ENCODE results near the gene GRIA3. TPM values are rescaled to one million over a fixed set of nuclear protein-coding genes. Genes with fewer than 3 reads are reported as not detected.

GRIA3 gene
- total and polyA plus RNA-seq, 2 donors (not counting 1 experiment from before 2014, with no cell fraction given), result 0.52 to 2.3 TPM

- TF ChIP-seq EZH2 (IDR thresholded peaks at IDR 0.05; ENCODE audit: low read length, missing control alignments) (no peak), CTCF (conservative IDR thresholded peaks at IDR 0.05 in 1 of 2, IDR thresholded peaks at IDR 0.05 in 1 of 2; ENCODE audit: low read depth in 1 of 2, low read length in 2 of 2) (no peak)
- Histone ChIP-seq H3K9ac (ENCODE audit: insufficient read depth, low read length) (no peak overlapping the region), H3K36me3 (ENCODE audit: control insufficient read depth, insufficient read depth, low read length) (no peaks in the 10 kb centered on the region), H4K20me1 (ENCODE audit: control insufficient read depth, extremely low read depth, insufficient read depth, low read length) (no peaks in the 10 kb centered on the region), H3K27me3 (ENCODE audit: control insufficient read depth, insufficient read depth, low read length) (no peaks in the 10 kb centered on the region), H3K27ac (ENCODE audit: insufficient read depth, low read length) (no peak overlapping the region), H3K4me3 (replicated peaks in 1 of 4; ENCODE audit: control extremely low read depth in 1 of 4, insufficient read depth in 1 of 4, low read depth in 3 of 4, low read length in 4 of 4) (no peak overlapping the region), H2AFZ (ENCODE audit: low read length) (no peak overlapping the region), H3K4me1 (ENCODE audit: control insufficient read depth, extremely low read depth, insufficient read depth, low read length) (no peaks in the 10 kb centered on the region), H3K79me2 (ENCODE audit: control insufficient read depth, insufficient read depth, low read length) (no peaks in the 10 kb centered on the region), H3K4me2 (ENCODE audit: extremely low read depth, insufficient read depth, low read length) (no peak overlapping the region), H3K9me3 (ENCODE audit: control insufficient read depth, insufficient read depth, low read depth, low read length) (no peaks in the 10 kb centered on the region)
- no peak for DNase-seq (ENCODE audit: low read depth in 2 of 2)
These were observed 11.2 kb upstream of the GRIA3 start for GRCh38 chrX:123172869-123173268.

GRCh38 chrX:123173833-123174232 is 10.2 kb upstream of the GRIA3 start:
- TF ChIP-seq CTCF (conservative IDR thresholded peaks at IDR 0.05 in 1 of 2, IDR thresholded peaks at IDR 0.05 in 1 of 2; ENCODE audit: low read depth in 1 of 2, low read length in 2 of 2) (peak in 1 of 2 donors; percentile 5), EZH2 (IDR thresholded peaks at IDR 0.05; ENCODE audit: low read length, missing control alignments) (no peak)
- Histone ChIP-seq H3K4me1 (ENCODE audit: control insufficient read depth, extremely low read depth, insufficient read depth, low read length) (no peaks in the 10 kb centered on the region), H4K20me1 (ENCODE audit: control insufficient read depth, extremely low read depth, insufficient read depth, low read length) (no peaks in the 10 kb centered on the region), H3K36me3 (ENCODE audit: control insufficient read depth, insufficient read depth, low read length) (no peaks in the 10 kb centered on the region), H3K4me3 (replicated peaks in 1 of 4; ENCODE audit: control extremely low read depth in 1 of 4, insufficient read depth in 1 of 4, low read depth in 3 of 4, low read length in 4 of 4) (no peak overlapping the region), H3K27me3 (ENCODE audit: control insufficient read depth, insufficient read depth, low read length) (no peaks in the 10 kb centered on the region), H3K9me3 (ENCODE audit: control insufficient read depth, insufficient read depth, low read depth, low read length) (no peaks in the 10 kb centered on the region), H3K4me2 (ENCODE audit: extremely low read depth, insufficient read depth, low read length) (no peak overlapping the region), H2AFZ (ENCODE audit: low read length) (no peak overlapping the region), H3K79me2 (ENCODE audit: control insufficient read depth, insufficient read depth, low read length) (no peaks in the 10 kb centered on the region), H3K9ac (ENCODE audit: insufficient read depth, low read length) (no peak overlapping the region), H3K27ac (ENCODE audit: insufficient read depth, low read length) (no peak overlapping the region)
- DNase-seq (ENCODE audit: low read depth in 2 of 2), result peak in 1 of 2 donors; percentile 0

- H3K4me3 ChIP-seq (replicated peaks in 1 of 4; ENCODE audit: control extremely low read depth in 1 of 4, insufficient read depth in 1 of 4, low read depth in 3 of 4, low read length in 4 of 4), result no peak overlapping the region
- no peak overlapping the region for H3K4me2 ChIP-seq (ENCODE audit: extremely low read depth, insufficient read depth, low read length)
- no peaks in the 10 kb centered on the region for H3K9me3 ChIP-seq (ENCODE audit: control insufficient read depth, insufficient read depth, low read depth, low read length)
- H3K79me2 ChIP-seq (ENCODE audit: control insufficient read depth, insufficient read depth, low read length), result no peaks in the 10 kb centered on the region
- no peaks in the 10 kb centered on the region for H4K20me1 ChIP-seq (ENCODE audit: control insufficient read depth, extremely low read depth, insufficient read depth, low read length)
- no peaks in the 10 kb centered on the region for H3K4me1 ChIP-seq (ENCODE audit: control insufficient read depth, extremely low read depth, insufficient read depth, low read length)
- H3K27me3 ChIP-seq (ENCODE audit: control insufficient read depth, insufficient read depth, low read length), result no peaks in the 10 kb centered on the region
- no peak overlapping the region for H2AFZ ChIP-seq (ENCODE audit: low read length)
- TF ChIP-seq CTCF (conservative IDR thresholded peaks at IDR 0.05 in 1 of 2, IDR thresholded peaks at IDR 0.05 in 1 of 2; ENCODE audit: low read depth in 1 of 2, low read length in 2 of 2), result no peak
- no peak for TF ChIP-seq EZH2 (IDR thresholded peaks at IDR 0.05; ENCODE audit: low read length, missing control alignments)
- H3K36me3 ChIP-seq (ENCODE audit: control insufficient read depth, insufficient read depth, low read length), result no peaks in the 10 kb centered on the region
- H3K27ac ChIP-seq (ENCODE audit: insufficient read depth, low read length), result no peak overlapping the region
- H3K9ac ChIP-seq (ENCODE audit: insufficient read depth, low read length), result no peak overlapping the region
- DNase-seq (ENCODE audit: low read depth in 2 of 2), result no peak
These were observed 8.5 kb upstream of the GRIA3 start for GRCh38 chrX:123175366-123176122.

Measured in fibroblast of lung (primary cell).